Omental fat pad (tissue), 4 donors: ENCODE results near the gene LDLRAD2. TPM values are rescaled to one million over a fixed set of nuclear protein-coding genes. Genes with fewer than 3 reads are reported as not detected.

Experiments used
- ATAC-seq: fragments of 150-250 bp; one replicate; pipeline ENCODE4 v1.9.1; 2016; ENCODE audit warnings: mild to moderate bottlenecking, moderate library complexity; ENCODE audit not compliant: low FRiP score
- DNase-seq: peaks from one replicate; pipeline ENCODE4 v3.0.0-alpha.2; 2019; ENCODE audit warnings: low spot score
- total RNA-seq, 4 donors: library from RNA; depleted of rRNA; stranded (reverse); fragments of >200 nt; gene quantifications; one replicate each; pipeline ENCODE4 v1.1.0, GENCODE V29; 2016
- TF ChIP-seq, protein P1 (sequence below), 3 donors: fragments of 450-650 bp; IDR thresholded peaks; one replicate each; pipeline ENCODE4 v1.5.1; 2016 to 2017; ENCODE audit warnings: antibody characterized with exemption in 3 of 3, mild to moderate bottlenecking in 3 of 3, moderate library complexity in 2 of 3

LDLRAD2 gene
- total RNA-seq, 4 donors from 2014 or later, result not detected

DNA sequence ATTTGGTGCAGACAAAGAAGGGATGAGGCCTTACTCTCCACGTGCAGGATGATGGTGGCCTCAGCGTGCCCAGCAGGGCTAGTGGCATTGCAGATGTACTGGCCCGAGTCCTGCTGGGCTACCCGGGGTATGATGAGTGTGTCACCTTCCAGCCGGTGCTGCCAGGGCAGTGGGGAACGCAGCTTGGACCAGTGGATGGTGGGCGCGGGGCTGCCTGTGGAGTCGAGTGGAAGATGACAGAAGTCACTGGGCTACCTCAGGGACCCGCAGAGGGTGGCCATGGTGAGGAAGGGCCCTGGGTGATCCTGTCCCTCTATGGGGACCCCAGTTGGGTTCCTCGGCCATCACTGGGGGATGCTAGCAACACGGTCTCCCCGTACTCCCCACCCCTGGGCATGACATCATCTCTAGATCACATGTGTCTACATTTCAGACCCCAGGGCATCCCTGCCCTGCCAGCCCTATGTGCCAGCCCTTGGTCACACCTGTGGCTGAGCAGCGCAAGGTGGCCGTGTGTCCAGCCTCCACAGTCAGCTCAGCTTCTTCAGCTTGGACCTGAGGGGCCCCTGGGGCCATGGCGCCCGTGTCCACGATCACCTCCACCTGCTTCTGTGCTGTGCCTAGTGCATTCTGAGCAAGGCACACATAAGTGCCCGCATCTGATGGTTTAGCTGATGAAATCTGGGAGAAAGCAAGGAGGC is 27.4 kb downstream of the LDLRAD2 start:
- ATAC-seq (no peak), DNase-seq (no peak)
- TF ChIP-seq, protein P1, sequence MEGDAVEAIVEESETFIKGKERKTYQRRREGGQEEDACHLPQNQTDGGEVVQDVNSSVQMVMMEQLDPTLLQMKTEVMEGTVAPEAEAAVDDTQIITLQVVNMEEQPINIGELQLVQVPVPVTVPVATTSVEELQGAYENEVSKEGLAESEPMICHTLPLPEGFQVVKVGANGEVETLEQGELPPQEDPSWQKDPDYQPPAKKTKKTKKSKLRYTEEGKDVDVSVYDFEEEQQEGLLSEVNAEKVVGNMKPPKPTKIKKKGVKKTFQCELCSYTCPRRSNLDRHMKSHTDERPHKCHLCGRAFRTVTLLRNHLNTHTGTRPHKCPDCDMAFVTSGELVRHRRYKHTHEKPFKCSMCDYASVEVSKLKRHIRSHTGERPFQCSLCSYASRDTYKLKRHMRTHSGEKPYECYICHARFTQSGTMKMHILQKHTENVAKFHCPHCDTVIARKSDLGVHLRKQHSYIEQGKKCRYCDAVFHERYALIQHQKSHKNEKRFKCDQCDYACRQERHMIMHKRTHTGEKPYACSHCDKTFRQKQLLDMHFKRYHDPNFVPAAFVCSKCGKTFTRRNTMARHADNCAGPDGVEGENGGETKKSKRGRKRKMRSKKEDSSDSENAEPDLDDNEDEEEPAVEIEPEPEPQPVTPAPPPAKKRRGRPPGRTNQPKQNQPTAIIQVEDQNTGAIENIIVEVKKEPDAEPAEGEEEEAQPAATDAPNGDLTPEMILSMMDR (IDR thresholded peaks at IDR 0.05), result no peak

DNA sequence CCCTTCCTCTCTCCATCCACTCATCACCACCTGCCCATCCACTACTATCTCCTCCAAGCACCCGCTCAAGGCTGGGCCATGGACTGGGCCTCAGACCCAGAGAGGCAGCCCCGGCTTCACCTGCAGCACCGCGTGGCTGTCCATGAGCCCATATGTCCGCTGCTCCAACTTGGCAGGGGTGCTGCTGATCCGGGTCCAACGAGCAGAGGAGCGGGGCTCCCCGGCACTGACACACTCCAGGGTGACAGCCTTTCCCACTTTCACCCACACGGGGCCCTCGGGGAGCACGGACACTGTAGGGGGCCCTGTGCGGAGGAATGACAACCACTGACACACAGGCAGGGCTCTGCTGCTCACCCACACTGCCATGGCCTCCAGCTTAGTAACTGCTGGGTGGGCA is 28.9 kb downstream of the LDLRAD2 start:
- ATAC-seq (no peak), DNase-seq (no peak)
- TF ChIP-seq, protein P1 (IDR thresholded peaks at IDR 0.05), result no peak

DNA sequence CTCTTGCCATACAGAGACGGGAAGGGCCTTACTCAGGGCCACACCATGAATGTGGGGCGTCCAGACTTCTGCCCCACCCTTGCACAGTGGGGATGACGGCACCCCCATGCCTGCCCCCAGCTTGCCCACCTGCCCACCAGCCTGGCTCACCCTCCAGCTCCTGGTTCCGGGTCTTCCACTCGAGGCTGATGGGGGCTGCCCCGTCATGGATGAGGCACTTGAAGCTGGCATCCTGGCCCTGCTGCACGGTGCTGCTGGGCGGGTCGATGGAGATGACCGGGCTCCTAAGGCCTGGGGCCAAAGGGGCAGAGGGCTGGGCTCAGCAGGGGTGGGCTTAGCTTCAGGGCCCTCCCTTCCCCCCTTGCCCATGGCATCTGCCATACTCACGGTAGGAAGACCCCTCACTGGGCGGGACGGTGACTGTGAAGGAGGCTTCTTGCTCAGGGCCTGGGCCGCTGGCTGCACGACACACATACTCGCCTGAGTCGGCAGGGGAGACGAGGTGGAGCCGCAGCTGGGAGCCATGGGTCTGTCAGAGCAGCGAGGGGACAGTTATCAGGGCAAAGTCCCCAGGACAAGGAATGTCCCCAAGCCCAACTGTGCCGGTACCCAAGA is 29.9 kb downstream of the LDLRAD2 start:
- no peak for DNase-seq
- TF ChIP-seq, protein P1 (IDR thresholded peaks at IDR 0.05), result no peak
- no peak for ATAC-seq

DNA sequence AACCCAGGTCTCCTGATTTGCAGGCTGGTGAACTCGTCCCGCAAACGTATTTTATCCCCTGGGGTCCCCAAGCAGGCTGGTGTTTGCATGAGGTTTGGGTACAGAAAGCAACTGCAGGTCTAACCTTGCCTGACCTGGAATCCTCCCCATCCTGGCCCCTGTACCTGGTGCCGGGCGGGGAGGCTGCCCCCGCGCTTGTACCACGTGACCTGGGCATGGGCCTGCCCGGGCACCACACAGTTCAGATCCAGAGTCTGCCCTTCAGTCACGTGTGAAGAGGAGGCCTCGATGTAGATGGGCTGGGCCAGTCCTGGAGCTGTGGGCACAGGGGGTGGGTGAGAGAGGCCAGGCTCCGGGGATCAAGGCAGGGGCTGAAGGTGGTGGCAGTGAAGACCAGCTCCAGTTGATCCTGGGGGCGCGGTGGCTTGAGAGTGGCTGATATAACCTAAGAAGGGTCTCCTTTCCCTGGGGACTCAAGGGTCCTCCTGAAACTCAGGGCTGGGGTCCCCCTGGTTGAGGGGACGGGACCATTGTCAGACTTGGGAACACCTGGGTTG is 30.6 kb downstream of the LDLRAD2 start:
- DNase-seq (no peak), ATAC-seq (no peak)
- TF ChIP-seq, protein P1 (IDR thresholded peaks at IDR 0.05), result no peak

DNA sequence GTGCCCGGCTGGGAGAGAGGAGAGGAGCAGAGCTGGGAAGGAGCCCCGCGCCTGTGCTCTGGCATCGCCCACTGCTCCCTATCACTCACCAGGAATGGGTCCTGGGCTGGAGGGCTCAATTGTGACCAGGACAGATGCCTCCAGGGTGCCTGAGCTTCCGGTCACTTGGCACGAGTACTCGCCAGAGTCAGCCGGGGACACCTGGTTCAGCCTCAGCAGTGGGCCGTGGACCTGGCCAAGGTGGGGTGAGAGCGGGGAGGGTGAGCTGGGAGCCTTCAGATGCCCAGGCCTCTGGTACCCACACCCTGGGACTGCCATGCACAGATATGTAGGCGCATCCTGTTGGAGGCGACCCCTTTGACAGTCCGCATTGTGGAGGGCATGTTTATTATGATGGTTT is 31.1 kb downstream of the LDLRAD2 start:
- no peak for ATAC-seq
- no peak for DNase-seq
- TF ChIP-seq, protein P1 (IDR thresholded peaks at IDR 0.05), result no peak

DNA sequence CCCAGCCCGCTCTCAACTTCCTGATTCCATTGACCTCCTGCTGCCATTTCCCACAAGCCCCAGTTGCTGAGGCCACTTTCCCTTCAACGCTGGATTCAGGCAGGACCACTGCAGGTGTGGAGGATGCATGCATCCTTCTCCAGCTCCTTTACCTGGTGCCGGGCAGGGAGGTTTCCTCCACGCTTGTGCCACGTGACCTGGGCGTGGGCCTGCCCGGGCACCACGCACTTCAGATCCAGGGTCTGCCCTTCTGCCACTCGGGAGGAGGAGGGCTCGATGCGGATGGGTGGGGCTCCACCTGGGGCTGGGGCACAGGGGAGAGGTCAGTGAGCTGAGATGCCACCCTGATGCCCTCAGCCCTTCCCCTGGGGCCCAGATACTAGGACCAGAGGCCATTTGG is 31.9 kb downstream of the LDLRAD2 start:
- TF ChIP-seq, protein P1 (IDR thresholded peaks at IDR 0.05), result no peak
- no peak for DNase-seq
- no peak for ATAC-seq
